HepG2 (cell line): ENCODE results near the gene ARHGEF40. TPM values are rescaled to one million over a fixed set of nuclear protein-coding genes. Genes with fewer than 3 reads are reported as not detected.
A peak's percentile ranks its signal among the peaks of the same experiment; 100 is the strongest.

Experiments used
- ATAC-seq: fragments of 200-7000 bp; cut with Tn5 transposase; 3 replicates; pipeline ENCODE4 v1.9.1; 2020; ENCODE audit warnings: mild to moderate bottlenecking, moderate library complexity
- BruUV-seq: library from RNA; stranded (reverse); fragments of 400-500 nt; replicated peaks from 2 replicates; lab custom pipeline; 2021; lab: Mats Ljungman, UMichigan
- CTCF ChIA-PET: fragments of 300-600 bp; formaldehyde crosslinking; extraction: SDS; loops from one replicate; lab custom pipeline; 2021; ENCODE audit warnings: low total read pairs, inconsistent platforms, low intra/inter-chr PET ratio; lab: Yijun Ruan, JAX
- POLR2A ChIA-PET: fragments of 350-600 bp; sonication (Branson Sonifier 250); formaldehyde crosslinking; loops from one replicate; lab custom pipeline; 2020; ENCODE audit warnings: antibody characterized with exemption, inconsistent platforms; lab: Yijun Ruan, JAX
- DNase-seq: peaks from one replicate; pipeline ENCODE4 v3.0.0-alpha.2; 2015; ENCODE audit warnings: low spot score
- FAIRE-seq: peaks from 3 replicates; lab custom pipeline; 2011; peaks lifted over from hg19 to GRCh38; lab: Jason Lieb, UNC
- H2AFZ ChIP-seq: one replicate; pipeline ENCODE4 v1.6.1; 2011; ENCODE audit warnings: low read length, inconsistent platforms
- H3K27ac ChIP-seq: fragments of 300-600 bp; 3 replicates; pipeline ENCODE4 v1.8.0; 2011; ENCODE audit warnings: mixed run types, mild to moderate bottlenecking, mixed read lengths, low read length, inconsistent platforms; ENCODE audit not compliant: insufficient read depth; ENCODE audit errors: extremely low read length
- H3K27me3 ChIP-seq, 2 experiments: fragments of 200-600 bp in 1 of 2; 2 replicates in 1 of 2; 3 replicates in 1 of 2; pipeline versions ENCODE4 v1.6.0 to v1.8.0; 2011; ENCODE audit warnings: low read length in 2 of 2, mild to moderate bottlenecking in 2 of 2, moderate library complexity in 2 of 2, inconsistent platforms in 1 of 2; ENCODE audit not compliant: insufficient read depth in 2 of 2, control insufficient read depth in 1 of 2
- H3K36me3 ChIP-seq, 2 experiments: fragments of 200-600 bp in 1 of 2; replicated peaks in 1 of 2; 2 replicates in 1 of 2; 3 replicates in 1 of 2; pipeline versions ENCODE4 v1.5.1 to v1.8.0; 2011; ENCODE audit warnings: low read length in 2 of 2, inconsistent platforms in 1 of 2; ENCODE audit not compliant: insufficient read depth in 2 of 2, control insufficient read depth in 1 of 2
- H3K4me1 ChIP-seq: 2 replicates; pipeline ENCODE4 v1.5.1; 2012; ENCODE audit warnings: low read length, inconsistent platforms; ENCODE audit not compliant: insufficient read depth
- H3K4me2 ChIP-seq: 2 replicates; pipeline ENCODE4 v1.6.0; 2011; ENCODE audit warnings: low read depth, low read length, inconsistent platforms
- H3K4me3 ChIP-seq, 3 experiments: fragments of 200-600 bp in 1 of 3; sonication (generic), shearing (Covaris generic) in 1 of 3; replicated peaks in 1 of 3; 2 replicates each; pipeline ENCODE4 v1.5.1; 2011 to 2016; ENCODE audit warnings: low read length in 3 of 3, inconsistent platforms in 2 of 3, low read depth in 2 of 3, mild to moderate bottlenecking in 2 of 3, control low read depth in 1 of 3, mixed read lengths in 1 of 3; ENCODE audit not compliant: insufficient read depth in 1 of 3
- H3K79me2 ChIP-seq: one replicate; pipeline ENCODE4 v1.6.1; 2011; ENCODE audit warnings: low read length, inconsistent platforms; ENCODE audit not compliant: insufficient read depth
- H3K9ac ChIP-seq: 2 replicates; pipeline ENCODE4 v1.6.0; 2011; ENCODE audit warnings: mild to moderate bottlenecking, low read depth, low read length, inconsistent platforms; ENCODE audit not compliant: insufficient read depth
- H3K9me3 ChIP-seq: 2 replicates; pipeline ENCODE4 v1.5.1; 2012; ENCODE audit warnings: mild to moderate bottlenecking, low read length
- H4K20me1 ChIP-seq: 2 replicates; pipeline ENCODE4 v1.6.0; 2011; ENCODE audit warnings: inconsistent platforms, mild to moderate bottlenecking, low read length, moderate library complexity; ENCODE audit not compliant: insufficient read depth
- ATF6 ChIP-seq: sonication (generic); formaldehyde crosslinking; conservative IDR thresholded peaks from 2 replicates; pipeline ENCODE4 v1.4.0; 2020; ENCODE audit warnings: missing genetic modification reagents
- CAMTA2 ChIP-seq: sonication (generic); formaldehyde crosslinking; IDR thresholded peaks from 2 replicates; pipeline ENCODE4 v1.4.0; 2020; ENCODE audit warnings: mild to moderate bottlenecking, missing genetic modification reagents, borderline replicate concordance
- DNMT3B ChIP-seq: conservative IDR thresholded peaks from 2 replicates; pipeline ENCODE4 v1.6.1; 2016; ENCODE audit warnings: missing biosample characterization, control low read depth
- IRF2 ChIP-seq: IDR thresholded peaks from 2 replicates; pipeline ENCODE4 v1.6.1; 2018; ENCODE audit warnings: missing genetic modification reagents, missing compliant biosample characterization
- IRF9 ChIP-seq: sonication (generic); formaldehyde crosslinking; IDR thresholded peaks from 2 replicates; pipeline ENCODE4 v1.8.0; 2022; ENCODE audit warnings: missing genetic modification reagents, mild to moderate bottlenecking, borderline replicate concordance
- KMT2B ChIP-seq: IDR thresholded peaks from 2 replicates; pipeline ENCODE4 v1.6.1; 2016; ENCODE audit warnings: missing genetic modification reagents, missing compliant biosample characterization
- PHF20 ChIP-seq: sonication (generic); formaldehyde crosslinking; IDR thresholded peaks from 2 replicates; pipeline ENCODE4 v1.5.0; 2020; ENCODE audit warnings: mild to moderate bottlenecking, missing genetic modification reagents
- RBFOX2 ChIP-seq: fragments of 200-400 bp; formaldehyde crosslinking; IDR thresholded peaks from 2 replicates; pipeline ENCODE4 v1.6.1; 2017; ENCODE audit warnings: low read depth, mild to moderate bottlenecking, low read length
- ZNF205 ChIP-seq: IDR thresholded peaks from 2 replicates; pipeline ENCODE4 v1.6.1; 2018; ENCODE audit warnings: missing biosample characterization, missing genetic modification reagents
- ZNF280D ChIP-seq: sonication (generic); formaldehyde crosslinking; IDR thresholded peaks from 2 replicates; pipeline ENCODE4 v1.5.1; 2020; ENCODE audit warnings: mild to moderate bottlenecking, missing genetic modification reagents
- ZNF331 ChIP-seq: sonication (generic); formaldehyde crosslinking; IDR thresholded peaks from 2 replicates; pipeline ENCODE4 v1.4.0; 2020; ENCODE audit warnings: missing genetic modification reagents
- ZNF33B ChIP-seq: sonication (generic); formaldehyde crosslinking; IDR thresholded peaks from 2 replicates; pipeline ENCODE4 v1.5.1; 2020; ENCODE audit warnings: mild to moderate bottlenecking, missing genetic modification reagents
- ZNF451 ChIP-seq: sonication (generic); formaldehyde crosslinking; IDR thresholded peaks from 2 replicates; pipeline ENCODE4 v1.5.0; 2020; ENCODE audit warnings: mild to moderate bottlenecking, missing genetic modification reagents
- ZNF563 ChIP-seq: sonication (generic); formaldehyde crosslinking; IDR thresholded peaks from 2 replicates; pipeline ENCODE4 v1.8.0; 2022; ENCODE audit warnings: mild to moderate bottlenecking, moderate library complexity, missing genetic modification reagents
- ZNF652 ChIP-seq: IDR thresholded peaks from 2 replicates; pipeline ENCODE4 v1.6.1; 2016; ENCODE audit warnings: low read depth, borderline replicate concordance
- ZNF703 ChIP-seq: sonication (generic); formaldehyde crosslinking; IDR thresholded peaks from 2 replicates; pipeline ENCODE4 v1.5.1; 2020; ENCODE audit warnings: missing genetic modification reagents, mild to moderate bottlenecking, moderate library complexity, borderline replicate concordance
- ZSCAN30 ChIP-seq: sonication (generic); formaldehyde crosslinking; IDR thresholded peaks from 2 replicates; pipeline ENCODE4 v1.5.0; 2020; ENCODE audit warnings: mild to moderate bottlenecking, missing genetic modification reagents
- WGBS: methylation state at CpG from one replicate; pipeline ENCODE4 v1.1.6; 2017; ENCODE audit warnings: low lambda C conversion rate; 5-methylcytosine and 5-hydroxymethylcytosine counted together
- in situ Hi-C: cut with HindIII; loops from 2 replicates; pipeline ENCODE4 v1.10.0; 2017; ENCODE audit warnings: low pct_unique_long_range_greater_than_20kb; ENCODE audit not compliant: extremely low pct_ligation_motif_present
- intact Hi-C: fragments of 100-400 bp; cut with micrococcal nuclease; formaldehyde crosslinking; loops from one replicate; pipeline ENCODE4 v1.10.0; 2022; ENCODE audit not compliant: unreplicated experiment
- polyA plus RNA-seq, 8 experiments: library from polyadenylated mRNA; depleted of rRNA in 3 of 8; stranded (reverse) in 7 of 8; unstranded in 1 of 8; fragments of >200 nt; fragmentation: Illumina TruSeq in 4 of 8; extraction: Trizol in 4 of 8; gene quantifications; 2 replicates each; pipeline versions ENCODE4 v1.2.1 to v1.2.3, GENCODE V29; 2011 to 2016; ENCODE audit warnings: low read depth in 4 of 8, missing spikeins in 1 of 8, mixed read lengths in 1 of 8; ENCODE audit not compliant: insufficient read depth in 1 of 8
- total RNA-seq, 5 experiments: library from RNA; depleted of rRNA; stranded (reverse); fragments of >200 nt; fragmentation: Illumina TruSeq; extraction: Trizol; gene quantifications; 2 replicates each; pipeline ENCODE4 v1.2.3, GENCODE V29; 2016; ENCODE audit warnings: low read depth in 1 of 5

ARHGEF40 gene
- total and polyA plus RNA-seq, 2 of the 13 experiments (the other 11 are each of a cell fraction or from before 2014, with no cell fraction given), result 28.1 to 78.1 TPM

GRCh38 chr14:21096438-21096837 lies 26.3 kb downstream of the ARHGEF40 start (continued):
- TF ChIP-seq ZNF280D (peak; percentile 68; the same call in 1 of the 2 replicates), RBFOX2 (peak; percentile 22; the same call in 1 of the 2 replicates), ZNF331 (no peak), DNMT3B (CRISPR knock-in tag) (no peak), ZNF33B (CRISPR knock-in tag) (peak; percentile 47; the same call in 1 of the 2 replicates), PHF20 (no peak), ZNF451 (CRISPR knock-in tag) (no peak), ZNF703 (CRISPR knock-in tag) (0 out of 2 replicates have a peak, but pooled peaks have one; percentile 32), CAMTA2 (CRISPR knock-in tag) (no peak)
- TF ChIP-seq, all 625 proteins: peak for 4

GRCh38 chr14:21096978-21097635 lies 27.0 kb downstream of the ARHGEF40 start:
- peak; percentile 29 for ATAC-seq
- TF ChIP-seq ZNF205, result no peak
- TF ChIP-seq IRF9 (CRISPR knock-in tag), result peak; percentile 52; the same call in 1 of the 2 replicates
- no peak for TF ChIP-seq ZSCAN30
- TF ChIP-seq IRF2, result no peak
- no peak for TF ChIP-seq ATF6 (CRISPR knock-in tag)
- TF ChIP-seq KMT2B (CRISPR knock-in tag), result no peak
- peak; percentile 60; the same call in 1 of the 2 replicates for TF ChIP-seq ZNF652 (CRISPR knock-in tag)
- 0 out of 2 replicates have a peak, but pooled peaks have one; percentile 27 for TF ChIP-seq ZNF563

More at GRCh38 chr14:21096978-21097635, 27.0 kb downstream of the ARHGEF40 start:
- CTCF ChIA-PET, result interaction anchor here (1.5 to 12.2 kb wide), 3 partner anchors 9 to 82 kb away, joined by 4 to 320 read pairs (median 135); partner anchors contain the start of gene ARHGEF40
- no peaks in the 10 kb centered on the region for H3K9me3 ChIP-seq
- peak overlapping the region; percentile 70 for H3K27ac ChIP-seq
- intact Hi-C loops (loop anchor here (1.0 kb wide), 1 partner anchor 7 kb away; no protein-coding TSS in a partner anchor), in situ Hi-C loops (no loop called here)
- DNase-seq, result no peak
- H3K9ac ChIP-seq, result peak overlapping the region; percentile 77
- H3K4me1 ChIP-seq, result peaks cover 70% of the 10 kb centered on the region
- H2AFZ ChIP-seq, result no peak overlapping the region
- POLR2A ChIA-PET, result interaction anchor here (1.0 to 7.8 kb wide), 21 partner anchors 7 to 484 kb away, joined by 3 to 91 read pairs (median 6); partner anchors contain the start of genes ARHGEF40, CHD8 and NDRG2
- FAIRE-seq, result peak; percentile 26
- peaks cover 6 to 13% of the 10 kb centered on the region in 2 experiments for H3K36me3 ChIP-seq
- H3K4me3 ChIP-seq, result peak overlapping the region; percentile 67 to 71 (median 68)
- WGBS, result 26% methylated on average over 10 of the region's 10 CpGs
- H4K20me1 ChIP-seq, result peaks cover 8% of the 10 kb centered on the region; the same call in 1 of the 2 replicates
- H3K27me3 ChIP-seq, result no peaks in the 10 kb centered on the region; a peak in 1 of 5 replicates
- BruUV-seq, result no TSS peak
- H3K4me2 ChIP-seq, result peak overlapping the region; percentile 94
- peaks cover 30% of the 10 kb centered on the region for H3K79me2 ChIP-seq
